Activated T-cell treated with anti-CD3 and anti-CD28 coated beads, Interleukin-2, amount 50 U/mL, for 4 hours (primary cell): ENCODE measurements around the gene BUD23. TPM values are rescaled to one million over a fixed set of nuclear protein-coding genes. Genes with fewer than 3 reads are reported as not detected.
A peak's percentile ranks its signal among the peaks of the same experiment; 100 is the strongest.

Experiments
- ATAC-seq, 2 donors: fragments of 200-7000 bp; cut with Tn5 transposase; one replicate each; pipeline ENCODE4 v1.10.0; 2021
- DNase-seq: peaks from one replicate; pipeline ENCODE4 v3.0.0-alpha.2; 2020
- H3K27me3 Mint-ChIP-seq: one replicate; pipeline ENCODE4 v1.8.0; 2021; ENCODE audit warnings: low read depth, mixed read lengths
- H3K36me3 Mint-ChIP-seq: one replicate; pipeline ENCODE4 v1.8.0; 2022; ENCODE audit warnings: mixed read lengths; ENCODE audit not compliant: insufficient read depth
- H3K4me1 Mint-ChIP-seq: one replicate; pipeline ENCODE4 v1.8.0; 2021; ENCODE audit warnings: low read depth, mixed read lengths
- H3K4me3 Mint-ChIP-seq: one replicate; pipeline ENCODE4 v1.8.0; 2021; ENCODE audit warnings: mild to moderate bottlenecking, moderate library complexity, mixed read lengths
- H3K9me3 Mint-ChIP-seq: one replicate; pipeline ENCODE4 v1.8.0; 2021; ENCODE audit warnings: mixed read lengths
- total RNA-seq, 3 donors: library from RNA; stranded (reverse); gene quantifications; one replicate each; pipeline ENCODE4 v1.2.1, GENCODE V29; 2021

BUD23 gene
- total RNA-seq, 3 donors from 2014 or later: 166 to 197 (median 178) TPM

DNA sequence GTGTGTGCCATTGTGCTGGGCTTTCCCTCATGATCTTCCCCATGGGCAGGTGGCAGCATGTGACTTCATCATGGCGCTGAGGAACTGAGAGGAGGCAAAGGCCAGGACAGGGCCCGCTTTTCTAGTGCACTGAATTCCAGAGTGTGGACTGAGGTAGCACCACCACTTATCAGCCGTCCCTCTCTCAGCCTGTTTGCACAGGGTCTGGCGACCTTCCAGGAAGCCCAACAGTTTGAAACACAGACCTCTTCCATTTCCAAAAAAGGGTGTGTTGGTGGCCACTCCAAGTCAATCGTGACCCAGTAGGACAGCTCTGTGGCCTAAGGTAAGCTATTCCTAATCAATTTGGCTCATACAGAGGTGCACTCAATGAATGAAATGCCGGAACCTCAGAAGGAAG, 4.5 kb upstream of the BUD23 start:
- Mint-ChIP-seq H3K9me3 (no peaks in the 10 kb centered on the region), H3K4me3 (no peak overlapping the region), H3K36me3 (peaks cover 9% of the 10 kb centered on the region), H3K27me3 (no peaks in the 10 kb centered on the region), H3K4me1 (peaks cover 26% of the 10 kb centered on the region)
- DNase-seq: no peak
- no peak for ATAC-seq

- Mint-ChIP-seq H3K36me3 (peaks cover 10% of the 10 kb centered on the region), H3K27me3 (no peaks in the 10 kb centered on the region), H3K4me3 (no peak overlapping the region), H3K9me3 (no peaks in the 10 kb centered on the region), H3K4me1 (peaks cover 26% of the 10 kb centered on the region)
- DNase-seq (no peak), ATAC-seq (no peak)
These were observed 3.7 kb upstream of the BUD23 start for GRCh38 chr7:73679709-73680108.

DNA sequence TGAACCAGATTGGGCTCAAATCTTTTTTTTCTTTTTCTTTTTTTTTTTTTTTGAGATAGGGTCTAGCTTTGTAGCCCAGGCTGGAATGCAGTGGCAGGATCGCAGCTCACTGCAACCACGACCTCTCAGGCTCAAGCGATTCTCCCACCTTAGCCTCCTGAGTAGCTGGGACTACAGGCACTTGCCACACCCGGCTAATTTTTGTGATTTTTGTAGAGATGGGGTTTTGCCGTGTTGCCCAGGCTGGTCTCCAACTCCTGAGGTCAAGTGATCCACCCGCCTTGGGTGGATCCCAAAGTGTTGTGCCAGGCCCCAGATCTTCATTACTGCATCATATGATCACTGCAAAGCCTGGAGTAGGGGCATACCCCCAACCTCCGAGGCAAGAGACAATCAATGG, 2.9 kb upstream of the BUD23 start:
- Mint-ChIP-seq H3K9me3 (no peaks in the 10 kb centered on the region), H3K36me3 (peaks cover 10% of the 10 kb centered on the region), H3K4me3 (no peak overlapping the region), H3K27me3 (no peaks in the 10 kb centered on the region), H3K4me1 (peaks cover 29% of the 10 kb centered on the region)
- no peak for ATAC-seq
- no peak for DNase-seq

- no peak for ATAC-seq
- Mint-ChIP-seq H3K9me3 (no peaks in the 10 kb centered on the region), H3K27me3 (no peaks in the 10 kb centered on the region), H3K4me3 (peak overlapping the region; percentile 99), H3K4me1 (peaks cover 30% of the 10 kb centered on the region), H3K36me3 (peaks cover 10% of the 10 kb centered on the region)
- DNase-seq: no peak
These were observed 2.4 kb upstream of the BUD23 start for GRCh38 chr7:73681031-73681430.

DNA sequence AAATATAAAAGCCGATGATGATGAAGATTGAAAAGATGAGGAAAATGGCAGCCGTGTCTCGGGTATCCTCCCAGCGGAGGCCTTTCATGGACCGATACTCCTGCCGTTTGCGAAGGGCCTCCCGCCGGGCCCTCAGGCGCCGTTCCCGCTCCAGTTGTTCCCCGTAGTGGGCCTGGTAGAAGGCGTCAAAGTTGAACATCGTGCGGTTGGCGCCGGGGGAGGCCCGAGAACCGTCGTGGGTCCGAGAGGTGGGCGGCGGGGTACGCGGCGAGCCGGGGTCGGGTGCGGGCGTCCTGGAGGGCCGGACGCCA, 697 bp upstream of the BUD23 start:
- peak; percentile 2 to 6 for ATAC-seq
- DNase-seq: no peak

GRCh38 chr7:73683788-73684693, 644 bp downstream of the BUD23 start:
- H3K27me3 Mint-ChIP-seq: no peaks in the 10 kb centered on the region
- peaks cover 43% of the 10 kb centered on the region for H3K4me1 Mint-ChIP-seq

More for the DNA sequence above, 697 bp upstream of the BUD23 start:
- peaks cover 36% of the 10 kb centered on the region for H3K4me1 Mint-ChIP-seq
- peak overlapping the region; percentile 99 for H3K4me3 Mint-ChIP-seq
- no peaks in the 10 kb centered on the region for H3K27me3 Mint-ChIP-seq
- H3K9me3 Mint-ChIP-seq: no peaks in the 10 kb centered on the region
- peaks cover 15% of the 10 kb centered on the region for H3K36me3 Mint-ChIP-seq

DNA sequence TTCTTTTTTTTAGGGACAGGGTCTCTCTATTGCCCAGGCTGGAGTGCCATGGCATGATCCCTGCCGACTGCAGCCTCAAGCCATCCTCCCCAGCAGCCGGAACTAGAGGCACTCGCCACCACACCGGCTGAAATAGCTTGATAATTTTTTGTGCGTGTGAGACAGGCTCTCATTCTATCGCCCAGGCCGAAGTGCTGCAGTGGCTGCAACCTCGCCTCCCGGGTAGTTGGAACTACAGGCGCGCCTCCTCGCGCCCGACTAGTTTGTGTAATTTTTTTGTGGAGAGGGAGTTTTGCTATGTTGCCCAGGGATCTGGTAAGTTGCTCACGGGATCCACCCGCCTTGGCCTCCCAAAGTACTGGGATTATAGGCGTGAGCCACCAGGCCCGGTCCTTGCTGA, 1.9 kb downstream of the BUD23 start:
- DNase-seq (no peak), ATAC-seq (no peak)
- Mint-ChIP-seq H3K36me3 (peaks cover 25% of the 10 kb centered on the region), H3K4me1 (peaks cover 40% of the 10 kb centered on the region), H3K9me3 (no peaks in the 10 kb centered on the region), H3K27me3 (no peaks in the 10 kb centered on the region), H3K4me3 (peak overlapping the region; percentile 99)

More at GRCh38 chr7:73683788-73684693, 644 bp downstream of the BUD23 start:
- DNase-seq (no peak), ATAC-seq (peak; percentile 17 to 20)
- Mint-ChIP-seq H3K36me3 (peaks cover 17% of the 10 kb centered on the region), H3K9me3 (no peaks in the 10 kb centered on the region), H3K4me3 (peak overlapping the region; percentile 99)

- Mint-ChIP-seq H3K36me3 (peaks cover 43% of the 10 kb centered on the region), H3K27me3 (no peaks in the 10 kb centered on the region), H3K4me1 (peaks cover 20% of the 10 kb centered on the region), H3K9me3 (no peaks in the 10 kb centered on the region), H3K4me3 (no peak overlapping the region)
- ATAC-seq (no peak), DNase-seq (no peak)
These were observed 4.9 kb downstream of the BUD23 start for GRCh38 chr7:73688288-73688687.

- H3K9me3 Mint-ChIP-seq: no peaks in the 10 kb centered on the region
- peaks cover 17% of the 10 kb centered on the region for H3K4me1 Mint-ChIP-seq
- H3K27me3 Mint-ChIP-seq: no peaks in the 10 kb centered on the region
- peaks cover 53% of the 10 kb centered on the region for H3K36me3 Mint-ChIP-seq
- ATAC-seq (no peak), DNase-seq (no peak)
- no peak overlapping the region for H3K4me3 Mint-ChIP-seq
These were observed 7.2 kb downstream of the BUD23 start for GRCh38 chr7:73690646-73691045.

DNA sequence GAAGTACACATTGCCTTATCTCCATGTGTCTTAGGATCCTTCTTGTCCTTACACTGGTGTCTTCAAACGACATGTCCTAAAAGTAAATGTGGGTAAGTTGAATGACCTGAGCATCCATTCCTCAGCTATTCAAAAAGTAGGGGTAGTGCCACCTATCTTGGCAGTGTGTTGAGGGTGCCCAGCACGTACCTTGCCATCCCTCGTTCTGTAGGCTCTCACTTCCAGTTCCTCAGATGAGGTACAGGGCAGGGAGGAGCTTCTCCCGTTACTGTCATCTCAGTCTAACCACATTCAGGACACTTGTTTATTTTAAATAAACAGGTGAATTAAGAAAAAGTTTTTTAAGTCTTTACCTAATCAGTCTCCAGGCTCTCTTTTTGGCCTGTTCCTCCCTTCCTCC, 13.0 kb downstream of the BUD23 start:
- ATAC-seq (no peak), DNase-seq (no peak)
- H3K9me3 Mint-ChIP-seq: no peaks in the 10 kb centered on the region
- peaks cover 38% of the 10 kb centered on the region for H3K36me3 Mint-ChIP-seq
- no peaks in the 10 kb centered on the region for H3K4me1 Mint-ChIP-seq
- H3K4me3 Mint-ChIP-seq: no peak overlapping the region
- H3K27me3 Mint-ChIP-seq: no peaks in the 10 kb centered on the region

- DNase-seq: no peak
- ATAC-seq: no peak
- H3K36me3 Mint-ChIP-seq: peaks cover 34% of the 10 kb centered on the region
- no peak overlapping the region for H3K4me3 Mint-ChIP-seq
- no peaks in the 10 kb centered on the region for H3K27me3 Mint-ChIP-seq
- peaks cover 3% of the 10 kb centered on the region for H3K4me1 Mint-ChIP-seq
- H3K9me3 Mint-ChIP-seq: no peaks in the 10 kb centered on the region
These were observed 15.0 kb downstream of the BUD23 start for GRCh38 chr7:73698410-73698809.

DNA sequence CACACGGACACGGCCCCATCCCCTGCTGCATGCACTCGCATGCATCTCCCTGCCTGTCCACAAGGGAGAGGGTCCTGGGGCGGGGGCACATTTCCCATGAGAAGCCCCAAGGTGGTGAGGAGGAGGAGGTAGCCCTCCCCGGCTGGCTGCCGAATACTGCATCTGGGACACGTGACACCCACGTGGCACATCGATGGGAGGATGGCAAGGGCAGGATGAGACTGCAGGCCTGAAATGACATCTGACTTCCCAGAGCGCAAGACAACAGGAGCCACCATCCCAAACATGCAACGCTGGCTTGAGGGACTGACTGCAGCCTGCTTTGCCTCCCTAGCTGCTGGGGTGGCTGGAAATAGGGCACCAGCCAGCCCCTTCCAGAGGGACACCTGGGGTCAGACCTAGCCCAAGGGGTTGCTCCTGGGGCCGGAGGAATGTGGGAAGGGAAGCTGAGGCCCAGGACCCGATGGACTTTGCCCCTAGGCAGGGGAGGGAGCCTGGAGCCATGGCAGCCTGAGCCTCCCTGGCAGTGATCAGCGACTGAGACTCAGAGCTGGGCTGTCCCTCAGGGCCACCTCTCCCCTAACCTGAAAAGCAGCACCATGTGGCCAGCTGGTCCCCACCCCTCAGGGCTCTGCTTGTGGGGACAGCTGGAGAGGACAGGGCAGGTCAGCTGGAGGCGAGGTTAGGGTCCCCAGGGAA, 16.1 kb downstream of the BUD23 start:
- H3K27me3 Mint-ChIP-seq: no peaks in the 10 kb centered on the region
- ATAC-seq (no peak), DNase-seq (no peak)
- H3K4me3 Mint-ChIP-seq: no peak overlapping the region
- H3K36me3 Mint-ChIP-seq: peaks cover 30% of the 10 kb centered on the region
- H3K4me1 Mint-ChIP-seq: peaks cover 3% of the 10 kb centered on the region
- no peaks in the 10 kb centered on the region for H3K9me3 Mint-ChIP-seq

DNA sequence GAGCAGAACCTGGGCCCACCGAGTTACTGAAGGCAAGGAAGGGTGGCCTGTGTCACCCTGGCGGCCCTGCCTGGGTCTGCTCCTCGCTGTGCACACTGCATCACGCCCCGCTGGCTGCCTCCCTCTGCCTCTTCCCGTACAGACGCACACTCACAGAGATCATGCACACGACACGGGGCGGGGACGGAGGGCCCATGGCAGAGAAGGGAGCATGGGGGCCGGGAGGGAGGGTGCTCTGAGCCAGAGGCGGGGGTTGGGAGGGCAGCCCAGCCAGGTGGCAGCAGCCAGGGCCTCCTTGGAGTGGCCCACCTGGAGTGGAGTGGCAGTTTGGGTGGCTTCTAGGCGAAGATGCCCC, 16.6 kb downstream of the BUD23 start:
- Mint-ChIP-seq H3K4me3 (no peak overlapping the region), H3K9me3 (no peaks in the 10 kb centered on the region), H3K4me1 (peaks cover 3% of the 10 kb centered on the region), H3K27me3 (no peaks in the 10 kb centered on the region), H3K36me3 (peaks cover 26% of the 10 kb centered on the region)
- ATAC-seq: no peak
- DNase-seq: no peak

DNA sequence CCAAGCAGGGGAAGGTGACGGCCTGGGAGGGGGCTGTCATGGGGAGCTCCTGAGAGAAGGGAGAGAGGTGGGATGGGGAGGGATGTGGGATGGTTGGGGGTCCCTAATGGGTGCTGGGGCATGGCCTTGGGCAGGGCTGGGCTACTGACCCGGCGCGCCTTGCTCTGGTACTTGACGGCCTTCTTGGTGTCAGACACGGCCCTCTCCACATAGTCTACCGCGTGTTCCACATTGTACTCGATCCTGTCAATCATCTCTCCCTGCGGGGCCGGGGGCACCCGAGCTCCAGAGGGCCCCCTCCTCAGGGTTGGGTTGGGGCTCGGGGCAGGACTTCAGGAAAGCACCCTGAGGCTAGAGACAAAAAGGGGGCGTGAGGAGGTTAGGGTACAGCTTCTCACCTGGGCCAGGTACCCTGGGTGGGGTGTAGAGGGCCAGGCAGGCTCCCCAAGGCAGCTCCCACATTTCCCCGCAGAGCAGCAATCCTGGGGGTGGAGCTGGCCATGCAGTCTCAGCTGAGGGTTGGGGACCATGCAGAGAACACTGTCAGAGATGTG, 17.3 kb downstream of the BUD23 start:
- no peaks in the 10 kb centered on the region for H3K27me3 Mint-ChIP-seq
- H3K36me3 Mint-ChIP-seq: peaks cover 23% of the 10 kb centered on the region
- H3K4me3 Mint-ChIP-seq: no peak overlapping the region
- ATAC-seq (no peak), DNase-seq (no peak)
- H3K4me1 Mint-ChIP-seq: peaks cover 3% of the 10 kb centered on the region
- no peaks in the 10 kb centered on the region for H3K9me3 Mint-ChIP-seq
